PC-9 (cell line): ENCODE data around the gene HSD3B7. TPM values are rescaled to one million over a fixed set of nuclear protein-coding genes. Genes with fewer than 3 reads are reported as not detected.

Source experiments
- BruUV-seq: library from RNA; stranded (reverse); fragments of 400-500 nt; replicated peaks from 2 replicates; lab custom pipeline; 2021; lab: Mats Ljungman, UMichigan
- CTCF ChIA-PET: fragments of 300-600 bp; sonication (Branson Sonifier 250); formaldehyde crosslinking; loops from one replicate; lab custom pipeline; 2022; ENCODE audit warnings: antibody characterized with exemption; lab: Charles Lee
- POLR2A ChIA-PET: fragments of 300-600 bp; sonication (Branson Sonifier 250); formaldehyde crosslinking; loops from one replicate; lab custom pipeline; 2022; ENCODE audit warnings: antibody characterized with exemption; ENCODE audit not compliant: unreplicated experiment; lab: Charles Lee
- DNase-seq, 2 experiments: peaks; one replicate each; pipeline versions ENCODE4 v3.0.0 to v3.0.0-alpha.2; 2015 to 2022; ENCODE audit warnings: mixed read lengths in 1 of 2
- H2AFZ ChIP-seq: fragments of 200-600 bp; sonication (generic); 2 replicates; pipeline ENCODE4 v1.8.1; 2017; ENCODE audit warnings: antibody characterized with exemption
- H3F3A ChIP-seq: fragments of 200-600 bp; sonication (generic); 2 replicates; pipeline ENCODE4 v1.8.1; 2017; ENCODE audit warnings: antibody characterized with exemption, mild to moderate bottlenecking, low read depth; ENCODE audit not compliant: insufficient read depth
- H3K27ac ChIP-seq: fragments of 200-600 bp; sonication (generic); 2 replicates; pipeline ENCODE4 v1.6.1; 2016; ENCODE audit warnings: mixed run types
- H3K27me3 ChIP-seq: fragments of 200-600 bp; sonication (generic); 2 replicates; pipeline ENCODE4 v1.6.1; 2016; ENCODE audit warnings: low read depth, mixed run types; ENCODE audit not compliant: insufficient read depth
- H3K36me3 ChIP-seq: fragments of 200-600 bp; sonication (generic); 2 replicates; pipeline ENCODE4 v1.6.1; 2016; ENCODE audit warnings: low read depth, mixed run types
- H3K4me1 ChIP-seq: fragments of 200-600 bp; sonication (generic); replicated peaks from 2 replicates; pipeline ENCODE4 v1.6.1; 2016; ENCODE audit warnings: mixed run types; ENCODE audit not compliant: insufficient read depth
- H3K4me2 ChIP-seq: fragments of 200-600 bp; sonication (generic); 2 replicates; pipeline ENCODE4 v1.6.1; 2017; ENCODE audit warnings: mixed run types
- H3K4me3 ChIP-seq: fragments of 200-600 bp; sonication (generic); 2 replicates; pipeline ENCODE4 v1.6.1; 2016; ENCODE audit warnings: mixed run types
- H3K79me2 ChIP-seq: fragments of 200-600 bp; sonication (generic); 2 replicates; pipeline ENCODE4 v1.6.1; 2017; ENCODE audit warnings: low read depth, mixed run types
- H3K9me2 ChIP-seq: fragments of 200-600 bp; sonication (generic); 2 replicates; pipeline ENCODE4 v1.8.1; 2017; ENCODE audit warnings: mild to moderate bottlenecking; ENCODE audit not compliant: insufficient read depth
- H3K9me3 ChIP-seq: fragments of 200-600 bp; sonication (generic); 2 replicates; pipeline ENCODE4 v1.8.1; 2016; ENCODE audit warnings: low read depth; ENCODE audit not compliant: insufficient read depth
- H4K20me1 ChIP-seq: fragments of 200-600 bp; sonication (generic); 2 replicates; pipeline ENCODE4 v1.8.1; 2017; ENCODE audit not compliant: insufficient read depth
- CTCF ChIP-seq: fragments of 200-600 bp; sonication (generic); conservative IDR thresholded peaks from 2 replicates; pipeline ENCODE4 v1.6.1; 2017; ENCODE audit warnings: mixed run types, antibody characterized with exemption, mild to moderate bottlenecking, moderate library complexity
- EZH2 ChIP-seq: fragments of 200-600 bp; sonication (generic); IDR thresholded peaks from 2 replicates; pipeline ENCODE4 v1.8.0; 2017; ENCODE audit warnings: antibody characterized with exemption, low read depth
- intact Hi-C: fragments of 100-400 bp; cut with micrococcal nuclease; formaldehyde crosslinking; loops from one replicate; pipeline ENCODE4 v1.10.0; 2022; ENCODE audit not compliant: unreplicated experiment
- total RNA-seq: library from RNA; stranded (reverse); gene quantifications from 2 replicates; pipeline ENCODE4 v1.2.3, GENCODE V29; 2021

The HSD3B7 gene
- total RNA-seq, 1 experiment from 2014 or later = 34.8 TPM

GRCh38 chr16:31020536-31020935 lies 35.5 kb downstream of the HSD3B7 start:
- intact Hi-C loops = no loop called here
- H3K4me1 ChIP-seq = no peaks in the 10 kb centered on the region
- no TSS peak for BruUV-seq
- TF ChIP-seq CTCF (no peak), EZH2 (no peak)
- H2AFZ ChIP-seq = no peak overlapping the region
- H3K4me3 ChIP-seq = no peak overlapping the region
- peaks cover 9% of the 10 kb centered on the region; the same call in 1 of the 2 replicates for H3F3A ChIP-seq
- H3K9me2 ChIP-seq = no peaks in the 10 kb centered on the region; the same call in 1 of the 2 replicates
- no peak for DNase-seq
- H3K4me2 ChIP-seq = no peak overlapping the region
- no peaks in the 10 kb centered on the region for H3K36me3 ChIP-seq
- H4K20me1 ChIP-seq = no peaks in the 10 kb centered on the region
- CTCF ChIA-PET = interaction anchor here (0.7 kb wide), 1 partner anchor 122 kb away, joined by 7 read pairs; no protein-coding TSS in a partner anchor
- H3K9me3 ChIP-seq = no peaks in the 10 kb centered on the region
- POLR2A ChIA-PET = no interaction called here
- H3K27ac ChIP-seq = no peak overlapping the region
- no peaks in the 10 kb centered on the region for H3K79me2 ChIP-seq
- no peaks in the 10 kb centered on the region for H3K27me3 ChIP-seq

GRCh38 chr16:31022544-31023251 lies 37.7 kb downstream of the HSD3B7 start:
- Histone ChIP-seq H4K20me1 (no peaks in the 10 kb centered on the region), H3K4me1 (no peaks in the 10 kb centered on the region), H3K9me2 (no peaks in the 10 kb centered on the region; the same call in 1 of the 2 replicates), H3K79me2 (no peaks in the 10 kb centered on the region), H3K27me3 (no peaks in the 10 kb centered on the region), H3K4me3 (no peak overlapping the region), H3K36me3 (no peaks in the 10 kb centered on the region), H3K4me2 (no peak overlapping the region), H3K9me3 (no peaks in the 10 kb centered on the region), H2AFZ (no peak overlapping the region; the same call in 1 of the 2 replicates), H3F3A (peaks cover 14% of the 10 kb centered on the region; the same call in 1 of the 2 replicates), H3K27ac (no peak overlapping the region)
- ChIA-PET POLR2A (no interaction called here), CTCF (no interaction called here)
- DNase-seq = no peak
- BruUV-seq = no TSS peak
- TF ChIP-seq EZH2 (no peak), CTCF (no peak)
- intact Hi-C loops = no loop called here

DNA sequence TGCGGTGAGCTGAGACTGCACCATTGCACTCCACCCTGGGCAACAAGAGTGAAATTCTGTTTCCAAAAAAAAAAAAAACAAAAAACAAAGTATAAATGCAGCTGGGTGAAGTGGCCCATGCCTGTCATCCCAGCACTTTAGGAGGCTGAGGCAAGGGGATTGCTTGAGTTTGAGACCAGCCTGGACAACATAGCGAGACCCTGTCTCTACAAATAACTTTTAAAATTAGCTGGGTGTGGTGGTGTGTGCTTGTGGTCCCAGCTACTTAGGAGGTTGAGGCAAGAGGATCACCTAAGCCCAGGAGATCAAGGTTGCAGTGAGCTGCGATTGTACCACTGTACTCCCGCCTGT lies 38.2 kb downstream of the HSD3B7 start:
- no peaks in the 10 kb centered on the region for H3K36me3 ChIP-seq
- H3K4me2 ChIP-seq = no peak overlapping the region
- TF ChIP-seq CTCF = no peak
- H3K4me1 ChIP-seq = no peaks in the 10 kb centered on the region
- no peak overlapping the region for H3K4me3 ChIP-seq
- H2AFZ ChIP-seq = no peak overlapping the region
- ChIA-PET CTCF (no interaction called here), POLR2A (no interaction called here)
- H3F3A ChIP-seq = peaks cover 11% of the 10 kb centered on the region; the same call in 1 of the 2 replicates
- intact Hi-C loops = no loop called here
- no peaks in the 10 kb centered on the region for H4K20me1 ChIP-seq
- BruUV-seq = no TSS peak
- no peak overlapping the region for H3K27ac ChIP-seq
- H3K79me2 ChIP-seq = no peaks in the 10 kb centered on the region
- no peak for DNase-seq
- H3K27me3 ChIP-seq = no peaks in the 10 kb centered on the region
- H3K9me3 ChIP-seq = no peaks in the 10 kb centered on the region
- no peaks in the 10 kb centered on the region; the same call in 1 of the 2 replicates for H3K9me2 ChIP-seq
